ENCODE results near the gene SHB.

DNA sequence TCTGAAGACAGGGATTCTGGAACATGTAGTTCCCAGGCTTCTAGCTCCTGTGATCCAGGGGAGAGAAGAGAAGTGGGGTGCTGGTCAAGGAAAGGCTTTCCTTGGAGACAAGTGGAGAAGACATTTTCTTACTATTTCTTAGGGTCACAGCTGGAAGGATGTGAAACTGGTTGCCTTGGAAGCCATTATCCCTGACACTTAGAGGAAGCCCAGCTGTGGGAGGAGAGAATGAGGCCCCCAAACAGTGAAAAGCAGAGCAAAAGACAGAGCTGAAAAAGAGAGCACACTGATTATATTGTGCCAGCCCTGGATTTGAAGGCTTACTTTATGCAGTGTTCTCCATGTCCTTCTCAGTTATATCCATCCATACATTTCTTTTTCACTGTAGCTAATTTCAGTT is 17.5 kb upstream of the SHB start:
- TF ChIP-seq, protein P1, sequence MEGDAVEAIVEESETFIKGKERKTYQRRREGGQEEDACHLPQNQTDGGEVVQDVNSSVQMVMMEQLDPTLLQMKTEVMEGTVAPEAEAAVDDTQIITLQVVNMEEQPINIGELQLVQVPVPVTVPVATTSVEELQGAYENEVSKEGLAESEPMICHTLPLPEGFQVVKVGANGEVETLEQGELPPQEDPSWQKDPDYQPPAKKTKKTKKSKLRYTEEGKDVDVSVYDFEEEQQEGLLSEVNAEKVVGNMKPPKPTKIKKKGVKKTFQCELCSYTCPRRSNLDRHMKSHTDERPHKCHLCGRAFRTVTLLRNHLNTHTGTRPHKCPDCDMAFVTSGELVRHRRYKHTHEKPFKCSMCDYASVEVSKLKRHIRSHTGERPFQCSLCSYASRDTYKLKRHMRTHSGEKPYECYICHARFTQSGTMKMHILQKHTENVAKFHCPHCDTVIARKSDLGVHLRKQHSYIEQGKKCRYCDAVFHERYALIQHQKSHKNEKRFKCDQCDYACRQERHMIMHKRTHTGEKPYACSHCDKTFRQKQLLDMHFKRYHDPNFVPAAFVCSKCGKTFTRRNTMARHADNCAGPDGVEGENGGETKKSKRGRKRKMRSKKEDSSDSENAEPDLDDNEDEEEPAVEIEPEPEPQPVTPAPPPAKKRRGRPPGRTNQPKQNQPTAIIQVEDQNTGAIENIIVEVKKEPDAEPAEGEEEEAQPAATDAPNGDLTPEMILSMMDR (IDR thresholded peaks at IDR 0.05) = no peak
- TF ChIP-seq EZH2phosphoT487 (IDR thresholded peaks at IDR 0.05) = no peak
